H1 (cell line): Measurements from ENCODE around the gene RTP2. TPM values are rescaled to one million over a fixed set of nuclear protein-coding genes. Genes with fewer than 3 reads are reported as not detected.

Source experiments
- ASH2L ChIP-seq: fragments of 200-600, 300-600 bp; sonication (generic); IDR thresholded peaks from one replicate; pipeline ENCODE4 v1.7.1; 2017; ENCODE audit warnings: low read length
- CBX8 ChIP-seq: fragments of 300-800, 300-1000 bp; sonication (generic); IDR thresholded peaks from 2 replicates; pipeline ENCODE4 v1.7.1; 2016; ENCODE audit warnings: low read depth, low read length, borderline replicate concordance
- CHD7 ChIP-seq: fragments of 300-600 bp; sonication (generic); IDR thresholded peaks from 2 replicates; pipeline ENCODE4 v1.7.1; 2012; ENCODE audit warnings: low read length, moderate library complexity, mild to moderate bottlenecking, inconsistent platforms; ENCODE audit not compliant: insufficient replicate concordance
- KDM1A ChIP-seq: fragments of 200-600, 300-600 bp; sonication (generic); IDR thresholded peaks from 2 replicates; pipeline ENCODE4 v1.7.1; 2016; ENCODE audit warnings: mild to moderate bottlenecking, low read length, borderline replicate concordance
- MAFK ChIP-seq: IDR thresholded peaks from 2 replicates; pipeline ENCODE4 v1.6.1; 2012; ENCODE audit warnings: low read depth, mild to moderate bottlenecking, improper control_type of control experiment, low read length
- POU5F1 ChIP-seq: IDR thresholded peaks from 2 replicates; pipeline ENCODE4 v1.6.1; 2011; ENCODE audit warnings: low read depth, mild to moderate bottlenecking, low read length, moderate library complexity
- RXRA ChIP-seq: IDR thresholded peaks from 2 replicates; pipeline ENCODE4 v1.6.1; 2011; ENCODE audit warnings: low read depth, mild to moderate bottlenecking, low read length, moderate library complexity; ENCODE audit not compliant: insufficient read depth
- SP4 ChIP-seq: IDR thresholded peaks from 2 replicates; pipeline ENCODE4 v1.6.1; 2012; ENCODE audit warnings: low read length, inconsistent platforms
- YY1 ChIP-seq: IDR thresholded peaks from 2 replicates; pipeline ENCODE4 v1.6.1; 2011; ENCODE audit warnings: low read depth, mild to moderate bottlenecking, low read length
- polyA plus RNA-seq, 7 experiments: library from polyadenylated mRNA; depleted of rRNA in 3 of 7; stranded (reverse) in 5 of 7; unstranded in 2 of 7; fragments of >200 nt in 5 of 7; fragments of 200-250 nt in 2 of 7; gene quantifications; 1 replicate in 5 of 7; 2 replicates in 1 of 7; 4 replicates in 1 of 7; pipeline versions ENCODE4 v1.2.1 to v1.2.3, GENCODE V29; 2011 to 2013; ENCODE audit warnings: missing spikeins in 2 of 7, mixed read lengths in 2 of 7
- total RNA-seq: library from RNA; stranded (reverse); fragmentation: NEBNext Ultra II Directional; extraction: Animal tissue kit (Norgen Biotek cat#: 25700); gene quantifications from 2 replicates; pipeline ENCODE4 v1.2.1, GENCODE V29; 2021
- TF ChIP-seq, protein P1 (sequence below): IDR thresholded peaks from 2 replicates; pipeline ENCODE4 v1.6.1; 2012; ENCODE audit warnings: inconsistent platforms

RTP2 gene
- total and polyA plus RNA-seq, 2 of the 8 experiments (the other 6 are each of a cell fraction or from before 2014, with no cell fraction given): not detected

GRCh38 chr3:187742351-187743171, 40.2 kb upstream of the RTP2 start (continued):
- TF ChIP-seq CHD7 (no peak), SP4 (no peak), YY1 (no peak), MAFK (no peak), ASH2L (no peak), KDM1A (no peak), CBX8 (no peak), POU5F1 (no peak), RXRA (no peak)
- TF ChIP-seq, protein P1, sequence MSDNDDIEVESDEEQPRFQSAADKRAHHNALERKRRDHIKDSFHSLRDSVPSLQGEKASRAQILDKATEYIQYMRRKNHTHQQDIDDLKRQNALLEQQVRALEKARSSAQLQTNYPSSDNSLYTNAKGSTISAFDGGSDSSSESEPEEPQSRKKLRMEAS: no peak
